ENCODE data around the gene DLG2.
A peak's percentile ranks its signal among the peaks of the same experiment; 100 is the strongest.

Gene DLG2

GRCh38 chr11:83713708-83714107 lies 1913.4 kb downstream of the DLG2 start:
- DNase-seq (ENCODE audit: extremely low spot score, insufficient read length, low read depth): no peak
- FAIRE-seq: no peak

- no peak for FAIRE-seq
- DNase-seq (ENCODE audit: extremely low spot score, insufficient read length, low read depth): no peak
These were observed 1916.0 kb downstream of the DLG2 start for GRCh38 chr11:83711106-83711527.

- FAIRE-seq: no peak
These were observed 1917.7 kb downstream of the DLG2 start for GRCh38 chr11:83709434-83709833.

GRCh38 chr11:83706566-83706965 lies 1920.6 kb downstream of the DLG2 start:
- FAIRE-seq (no peak), DNase-seq (ENCODE audit: extremely low spot score, insufficient read length, low read depth) (no peak)

More at GRCh38 chr11:83709434-83709833, 1917.7 kb downstream of the DLG2 start:
- DNase-seq (ENCODE audit: extremely low spot score, insufficient read length, low read depth): no peak

- DNase-seq (ENCODE audit: extremely low spot score, insufficient read length, low read depth) (no peak), FAIRE-seq (no peak)
These were observed 1924.3 kb downstream of the DLG2 start for GRCh38 chr11:83702796-83703195.

- no peak for FAIRE-seq
- no peak for DNase-seq (ENCODE audit: extremely low spot score, insufficient read length, low read depth)
These were observed 1929.6 kb downstream of the DLG2 start for GRCh38 chr11:83697518-83697917.

- FAIRE-seq (no peak), DNase-seq (ENCODE audit: extremely low spot score, insufficient read length, low read depth) (no peak)
These were observed 1932.1 kb downstream of the DLG2 start for GRCh38 chr11:83695046-83695445.

GRCh38 chr11:83694191-83694910 lies 1932.8 kb downstream of the DLG2 start:
- FAIRE-seq (no peak), DNase-seq (ENCODE audit: extremely low spot score, insufficient read length, low read depth) (no peak)

- DNase-seq (ENCODE audit: extremely low spot score, insufficient read length, low read depth) (no peak), FAIRE-seq (no peak)
These were observed 1933.7 kb downstream of the DLG2 start for GRCh38 chr11:83693306-83693992.

- no peak for FAIRE-seq
These were observed 1934.5 kb downstream of the DLG2 start for GRCh38 chr11:83692675-83693074.

GRCh38 chr11:83691451-83691950 lies 1935.6 kb downstream of the DLG2 start:
- no peak for DNase-seq (ENCODE audit: extremely low spot score, insufficient read length, low read depth)
- FAIRE-seq: no peak

More at GRCh38 chr11:83692675-83693074, 1934.5 kb downstream of the DLG2 start:
- DNase-seq (ENCODE audit: extremely low spot score, insufficient read length, low read depth): no peak

GRCh38 chr11:83689144-83689780 lies 1937.9 kb downstream of the DLG2 start:
- FAIRE-seq: no peak

GRCh38 chr11:83687787-83688186 lies 1939.4 kb downstream of the DLG2 start:
- no peak for DNase-seq (ENCODE audit: extremely low spot score, insufficient read length, low read depth)
- FAIRE-seq: no peak

More at GRCh38 chr11:83689144-83689780, 1937.9 kb downstream of the DLG2 start:
- DNase-seq (ENCODE audit: extremely low spot score, insufficient read length, low read depth): no peak

- no peak for DNase-seq (ENCODE audit: extremely low spot score, insufficient read length, low read depth)
- no peak for FAIRE-seq
These were observed 1941.4 kb downstream of the DLG2 start for GRCh38 chr11:83685730-83686129.

GRCh38 chr11:83684071-83684470 lies 1943.1 kb downstream of the DLG2 start:
- no peak for FAIRE-seq
- DNase-seq (ENCODE audit: extremely low spot score, insufficient read length, low read depth): no peak

GRCh38 chr11:83682611-83682973 lies 1944.6 kb downstream of the DLG2 start:
- FAIRE-seq: peak; percentile 56
- DNase-seq (ENCODE audit: extremely low spot score, insufficient read length, low read depth): no peak

- DNase-seq (ENCODE audit: extremely low spot score, insufficient read length, low read depth) (no peak), FAIRE-seq (no peak)
These were observed 1945.1 kb downstream of the DLG2 start for GRCh38 chr11:83681906-83682610.

GRCh38 chr11:83681031-83681781 lies 1945.9 kb downstream of the DLG2 start:
- DNase-seq (ENCODE audit: extremely low spot score, insufficient read length, low read depth) (no peak), FAIRE-seq (peak; percentile 71)

GRCh38 chr11:83680321-83680720 lies 1946.8 kb downstream of the DLG2 start:
- DNase-seq (ENCODE audit: extremely low spot score, insufficient read length, low read depth) (no peak), FAIRE-seq (no peak)

Measured in GM18507 (cell line).